GM23338 (cell line): Measurements from ENCODE around the gene ADGRD1. TPM values are rescaled to one million over a fixed set of nuclear protein-coding genes. Genes with fewer than 3 reads are reported as not detected.

ENCODE experiments used
- ATAC-seq: fragments of 200-7000 bp; cut with Tn5 transposase; 3 replicates; pipeline ENCODE4 v1.9.1; 2020
- DNase-seq: peaks from one replicate; pipeline ENCODE4 v3.0.0-alpha.2; 2015; ENCODE audit warnings: low spot score
- H2AFZ ChIP-seq: fragments of 200-600 bp; sonication (generic); 2 replicates; pipeline ENCODE4 v1.8.0; 2016; ENCODE audit warnings: antibody characterized with exemption, mild to moderate bottlenecking, moderate library complexity
- H3F3A ChIP-seq: fragments of 200-600 bp; sonication (generic); replicated peaks from 2 replicates; pipeline ENCODE4 v1.8.0; 2017; ENCODE audit warnings: antibody characterized with exemption, mixed run types, low read depth
- H3K27ac ChIP-seq: fragments of 200-600 bp; sonication (generic); 2 replicates; pipeline ENCODE4 v1.6.1; 2016; ENCODE audit warnings: low read depth
- H3K27me3 ChIP-seq: fragments of 200-600 bp; sonication (generic); 2 replicates; pipeline ENCODE4 v1.8.0; 2016; ENCODE audit warnings: mild to moderate bottlenecking, mixed run types, moderate library complexity; ENCODE audit not compliant: insufficient read depth
- H3K36me3 ChIP-seq: fragments of 200-600 bp; sonication (generic); 2 replicates; pipeline ENCODE4 v1.8.0; 2016; ENCODE audit warnings: mild to moderate bottlenecking; ENCODE audit not compliant: insufficient read depth
- H3K4me1 ChIP-seq: fragments of 200-600 bp; sonication (generic); 2 replicates; pipeline ENCODE4 v1.8.0; 2016; ENCODE audit warnings: mild to moderate bottlenecking, moderate library complexity; ENCODE audit not compliant: insufficient read depth
- H3K4me2 ChIP-seq: fragments of 200-600 bp; sonication (generic); 2 replicates; pipeline ENCODE4 v1.7.1; 2017; ENCODE audit warnings: mixed run types
- H3K4me3 ChIP-seq: fragments of 200-600 bp; sonication (generic); 2 replicates; pipeline ENCODE4 v1.6.1; 2016; ENCODE audit warnings: mixed run types
- H3K79me2 ChIP-seq: fragments of 200-600 bp; sonication (generic); replicated peaks from 2 replicates; pipeline ENCODE4 v1.8.0; 2017; ENCODE audit warnings: mild to moderate bottlenecking; ENCODE audit not compliant: insufficient read depth
- H3K9me2 ChIP-seq: fragments of 200-600 bp; sonication (generic); 2 replicates; pipeline ENCODE4 v1.8.0; 2017; ENCODE audit not compliant: insufficient read depth
- H4K20me1 ChIP-seq: fragments of 200-600 bp; sonication (generic); replicated peaks from 2 replicates; pipeline ENCODE4 v1.8.0; 2017; ENCODE audit warnings: mild to moderate bottlenecking; ENCODE audit not compliant: insufficient read depth
- H3K27ac Mint-ChIP-seq: 2 replicates; pipeline ENCODE4 v1.8.0; 2020; ENCODE audit warnings: inconsistent platforms, mild to moderate bottlenecking, moderate library complexity, mixed read lengths
- H3K27me3 Mint-ChIP-seq: 3 replicates; pipeline ENCODE4 v1.8.0; 2022; ENCODE audit warnings: low read depth, mild to moderate bottlenecking, moderate library complexity, mixed read lengths, inconsistent platforms; ENCODE audit not compliant: insufficient read depth, poor library complexity
- H3K36me3 Mint-ChIP-seq: 3 replicates; pipeline ENCODE4 v1.8.0; 2021; ENCODE audit warnings: low read depth, mild to moderate bottlenecking, inconsistent platforms, moderate library complexity, mixed read lengths
- H3K4me1 Mint-ChIP-seq: 3 replicates; pipeline ENCODE4 v1.8.0; 2020; ENCODE audit warnings: mild to moderate bottlenecking, inconsistent platforms, mixed read lengths
- H3K4me3 Mint-ChIP-seq: 3 replicates; pipeline ENCODE4 v1.8.0; 2021; ENCODE audit warnings: moderate library complexity, mild to moderate bottlenecking, inconsistent platforms, mixed read lengths
- H3K9me3 Mint-ChIP-seq: 3 replicates; pipeline ENCODE4 v1.8.0; 2020; ENCODE audit warnings: moderate library complexity, mild to moderate bottlenecking, inconsistent platforms, mixed read lengths
- CREB1 ChIP-seq: fragments of 250-450 bp; sonication (Bioruptor Pico); IDR thresholded peaks from 2 replicates; pipeline ENCODE4 v1.5.0; 2020; ENCODE audit warnings: low read depth, mild to moderate bottlenecking, moderate library complexity
- EZH2 ChIP-seq: fragments of 200-600 bp; sonication (generic); IDR thresholded peaks from one replicate; pipeline ENCODE4 v1.8.0; 2017; ENCODE audit warnings: antibody characterized with exemption, mild to moderate bottlenecking, low read depth; ENCODE audit not compliant: unreplicated experiment
- EZH2phosphoT487 ChIP-seq: fragments of 200-600 bp; sonication (generic); IDR thresholded peaks from one replicate; pipeline ENCODE4 v1.8.1; 2018; ENCODE audit warnings: antibody characterized with exemption; ENCODE audit not compliant: unreplicated experiment
- JUNB ChIP-seq: IDR thresholded peaks from one replicate; pipeline ENCODE4 v1.6.1; 2016; ENCODE audit warnings: antibody characterized with exemption; ENCODE audit not compliant: unreplicated experiment
- NANOG ChIP-seq: IDR thresholded peaks from 2 replicates; pipeline ENCODE4 v1.6.1; 2016; ENCODE audit warnings: antibody characterized with exemption, borderline replicate concordance
- POLR2AphosphoS5 ChIP-seq: IDR thresholded peaks from 2 replicates; pipeline ENCODE4 v1.6.1; 2016; ENCODE audit warnings: antibody characterized with exemption, low read depth
- STAT1 ChIP-seq: IDR thresholded peaks from one replicate; pipeline ENCODE4 v1.6.1; 2016; ENCODE audit warnings: antibody characterized with exemption; ENCODE audit not compliant: unreplicated experiment
- ZNF114 ChIP-seq: fragments of 250-450 bp; sonication (Bioruptor Pico); IDR thresholded peaks from 2 replicates; pipeline ENCODE4 v1.5.0; 2020; ENCODE audit warnings: mild to moderate bottlenecking, moderate library complexity
- ZNF331 ChIP-seq: fragments of 250-450 bp; sonication (Bioruptor Pico); IDR thresholded peaks from 2 replicates; pipeline ENCODE4 v1.5.0; 2020; ENCODE audit warnings: low read depth, mild to moderate bottlenecking, moderate library complexity
- polyA plus RNA-seq: library from polyadenylated mRNA; unstranded; fragments of >200 nt; fragmentation: Nextera tagmentation; extraction: Ambion mirVana; gene quantifications from 2 replicates; pipeline ENCODE4 v1.2.1, GENCODE V29; 2016
- total RNA-seq: library from RNA; depleted of rRNA; stranded (reverse); fragments of >200 nt; shearing (Covaris generic); gene quantifications from 2 replicates; pipeline ENCODE4 v1.2.3, GENCODE V29; 2014
- TF ChIP-seq, protein P1 (sequence below): IDR thresholded peaks from one replicate; pipeline ENCODE4 v1.6.1; 2018; ENCODE audit warnings: antibody characterized with exemption; ENCODE audit not compliant: unreplicated experiment
- TF ChIP-seq, protein P2 (sequence below): fragments of 250-450 bp; sonication (Bioruptor Pico); IDR thresholded peaks from 2 replicates; pipeline ENCODE4 v1.5.0; 2020; ENCODE audit warnings: mild to moderate bottlenecking, moderate library complexity
- TF ChIP-seq, protein P3 (sequence below): IDR thresholded peaks from 2 replicates; pipeline ENCODE4 v1.6.1; 2016; ENCODE audit warnings: antibody characterized with exemption
- TF ChIP-seq, protein P4 (sequence below), 2 experiments: fragments of 200-600 bp in 1 of 2; sonication (generic) in 1 of 2; conservative IDR thresholded peaks; 2 replicates each; pipeline versions ENCODE4 v1.5.1 to v1.6.1; 2016 to 2017; ENCODE audit warnings: antibody characterized with exemption in 2 of 2, low read depth in 2 of 2, mild to moderate bottlenecking in 2 of 2, moderate library complexity in 1 of 2

ADGRD1 gene
- total and polyA plus RNA-seq, 2 experiments from 2014 or later = 1.4 TPM; not detected in 1

DNA sequence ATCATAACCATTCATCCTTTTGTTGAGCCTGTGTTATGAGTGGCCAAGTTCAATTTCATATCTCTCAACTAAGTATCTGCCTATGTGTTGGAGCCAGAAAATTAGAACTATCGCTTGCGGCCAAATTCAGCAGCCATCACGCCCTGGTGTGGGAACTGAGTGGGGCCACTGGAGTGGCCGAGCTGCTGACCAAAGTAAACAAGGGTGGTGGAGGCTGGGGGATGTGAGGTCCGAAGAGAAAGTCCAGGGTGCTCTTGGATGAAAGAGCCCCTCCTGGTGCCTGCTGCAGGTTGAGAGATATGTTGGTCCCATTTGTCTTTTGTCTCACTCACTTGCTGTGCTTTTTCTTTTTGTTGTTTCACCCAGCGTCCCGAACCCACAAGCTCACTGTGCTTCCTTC lies 14.9 kb downstream of the ADGRD1 start:
- Mint-ChIP-seq H3K4me3 (no peak overlapping the region), H3K9me3 (no peaks in the 10 kb centered on the region), H3K27me3 (peaks cover 11% of the 10 kb centered on the region), H3K27ac (no peak overlapping the region), H3K4me1 (no peaks in the 10 kb centered on the region), H3K36me3 (no peaks in the 10 kb centered on the region)
- H3K27ac ChIP-seq = no peak overlapping the region
- H3K27me3 ChIP-seq = no peaks in the 10 kb centered on the region
- H3K4me1 ChIP-seq = no peaks in the 10 kb centered on the region
- H3K36me3 ChIP-seq = no peaks in the 10 kb centered on the region; the same call in 1 of the 2 replicates
- no peaks in the 10 kb centered on the region for H3K79me2 ChIP-seq
- H4K20me1 ChIP-seq = no peaks in the 10 kb centered on the region
- no peak for ATAC-seq
- no peak overlapping the region for H3K4me3 ChIP-seq
- DNase-seq = no peak
- TF ChIP-seq, protein P1, sequence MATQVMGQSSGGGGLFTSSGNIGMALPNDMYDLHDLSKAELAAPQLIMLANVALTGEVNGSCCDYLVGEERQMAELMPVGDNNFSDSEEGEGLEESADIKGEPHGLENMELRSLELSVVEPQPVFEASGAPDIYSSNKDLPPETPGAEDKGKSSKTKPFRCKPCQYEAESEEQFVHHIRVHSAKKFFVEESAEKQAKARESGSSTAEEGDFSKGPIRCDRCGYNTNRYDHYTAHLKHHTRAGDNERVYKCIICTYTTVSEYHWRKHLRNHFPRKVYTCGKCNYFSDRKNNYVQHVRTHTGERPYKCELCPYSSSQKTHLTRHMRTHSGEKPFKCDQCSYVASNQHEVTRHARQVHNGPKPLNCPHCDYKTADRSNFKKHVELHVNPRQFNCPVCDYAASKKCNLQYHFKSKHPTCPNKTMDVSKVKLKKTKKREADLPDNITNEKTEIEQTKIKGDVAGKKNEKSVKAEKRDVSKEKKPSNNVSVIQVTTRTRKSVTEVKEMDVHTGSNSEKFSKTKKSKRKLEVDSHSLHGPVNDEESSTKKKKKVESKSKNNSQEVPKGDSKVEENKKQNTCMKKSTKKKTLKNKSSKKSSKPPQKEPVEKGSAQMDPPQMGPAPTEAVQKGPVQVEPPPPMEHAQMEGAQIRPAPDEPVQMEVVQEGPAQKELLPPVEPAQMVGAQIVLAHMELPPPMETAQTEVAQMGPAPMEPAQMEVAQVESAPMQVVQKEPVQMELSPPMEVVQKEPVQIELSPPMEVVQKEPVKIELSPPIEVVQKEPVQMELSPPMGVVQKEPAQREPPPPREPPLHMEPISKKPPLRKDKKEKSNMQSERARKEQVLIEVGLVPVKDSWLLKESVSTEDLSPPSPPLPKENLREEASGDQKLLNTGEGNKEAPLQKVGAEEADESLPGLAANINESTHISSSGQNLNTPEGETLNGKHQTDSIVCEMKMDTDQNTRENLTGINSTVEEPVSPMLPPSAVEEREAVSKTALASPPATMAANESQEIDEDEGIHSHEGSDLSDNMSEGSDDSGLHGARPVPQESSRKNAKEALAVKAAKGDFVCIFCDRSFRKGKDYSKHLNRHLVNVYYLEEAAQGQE = no peak
- TF ChIP-seq STAT1 (no peak), EZH2phosphoT487 (no peak), ZNF331 (CRISPR knock-in tag) (no peak), POLR2AphosphoS5 (no peak), NANOG (no peak), ZNF114 (no peak), JUNB (no peak), EZH2 (no peak), CREB1 (CRISPR knock-in tag) (no peak)
- TF ChIP-seq, protein P2, sequence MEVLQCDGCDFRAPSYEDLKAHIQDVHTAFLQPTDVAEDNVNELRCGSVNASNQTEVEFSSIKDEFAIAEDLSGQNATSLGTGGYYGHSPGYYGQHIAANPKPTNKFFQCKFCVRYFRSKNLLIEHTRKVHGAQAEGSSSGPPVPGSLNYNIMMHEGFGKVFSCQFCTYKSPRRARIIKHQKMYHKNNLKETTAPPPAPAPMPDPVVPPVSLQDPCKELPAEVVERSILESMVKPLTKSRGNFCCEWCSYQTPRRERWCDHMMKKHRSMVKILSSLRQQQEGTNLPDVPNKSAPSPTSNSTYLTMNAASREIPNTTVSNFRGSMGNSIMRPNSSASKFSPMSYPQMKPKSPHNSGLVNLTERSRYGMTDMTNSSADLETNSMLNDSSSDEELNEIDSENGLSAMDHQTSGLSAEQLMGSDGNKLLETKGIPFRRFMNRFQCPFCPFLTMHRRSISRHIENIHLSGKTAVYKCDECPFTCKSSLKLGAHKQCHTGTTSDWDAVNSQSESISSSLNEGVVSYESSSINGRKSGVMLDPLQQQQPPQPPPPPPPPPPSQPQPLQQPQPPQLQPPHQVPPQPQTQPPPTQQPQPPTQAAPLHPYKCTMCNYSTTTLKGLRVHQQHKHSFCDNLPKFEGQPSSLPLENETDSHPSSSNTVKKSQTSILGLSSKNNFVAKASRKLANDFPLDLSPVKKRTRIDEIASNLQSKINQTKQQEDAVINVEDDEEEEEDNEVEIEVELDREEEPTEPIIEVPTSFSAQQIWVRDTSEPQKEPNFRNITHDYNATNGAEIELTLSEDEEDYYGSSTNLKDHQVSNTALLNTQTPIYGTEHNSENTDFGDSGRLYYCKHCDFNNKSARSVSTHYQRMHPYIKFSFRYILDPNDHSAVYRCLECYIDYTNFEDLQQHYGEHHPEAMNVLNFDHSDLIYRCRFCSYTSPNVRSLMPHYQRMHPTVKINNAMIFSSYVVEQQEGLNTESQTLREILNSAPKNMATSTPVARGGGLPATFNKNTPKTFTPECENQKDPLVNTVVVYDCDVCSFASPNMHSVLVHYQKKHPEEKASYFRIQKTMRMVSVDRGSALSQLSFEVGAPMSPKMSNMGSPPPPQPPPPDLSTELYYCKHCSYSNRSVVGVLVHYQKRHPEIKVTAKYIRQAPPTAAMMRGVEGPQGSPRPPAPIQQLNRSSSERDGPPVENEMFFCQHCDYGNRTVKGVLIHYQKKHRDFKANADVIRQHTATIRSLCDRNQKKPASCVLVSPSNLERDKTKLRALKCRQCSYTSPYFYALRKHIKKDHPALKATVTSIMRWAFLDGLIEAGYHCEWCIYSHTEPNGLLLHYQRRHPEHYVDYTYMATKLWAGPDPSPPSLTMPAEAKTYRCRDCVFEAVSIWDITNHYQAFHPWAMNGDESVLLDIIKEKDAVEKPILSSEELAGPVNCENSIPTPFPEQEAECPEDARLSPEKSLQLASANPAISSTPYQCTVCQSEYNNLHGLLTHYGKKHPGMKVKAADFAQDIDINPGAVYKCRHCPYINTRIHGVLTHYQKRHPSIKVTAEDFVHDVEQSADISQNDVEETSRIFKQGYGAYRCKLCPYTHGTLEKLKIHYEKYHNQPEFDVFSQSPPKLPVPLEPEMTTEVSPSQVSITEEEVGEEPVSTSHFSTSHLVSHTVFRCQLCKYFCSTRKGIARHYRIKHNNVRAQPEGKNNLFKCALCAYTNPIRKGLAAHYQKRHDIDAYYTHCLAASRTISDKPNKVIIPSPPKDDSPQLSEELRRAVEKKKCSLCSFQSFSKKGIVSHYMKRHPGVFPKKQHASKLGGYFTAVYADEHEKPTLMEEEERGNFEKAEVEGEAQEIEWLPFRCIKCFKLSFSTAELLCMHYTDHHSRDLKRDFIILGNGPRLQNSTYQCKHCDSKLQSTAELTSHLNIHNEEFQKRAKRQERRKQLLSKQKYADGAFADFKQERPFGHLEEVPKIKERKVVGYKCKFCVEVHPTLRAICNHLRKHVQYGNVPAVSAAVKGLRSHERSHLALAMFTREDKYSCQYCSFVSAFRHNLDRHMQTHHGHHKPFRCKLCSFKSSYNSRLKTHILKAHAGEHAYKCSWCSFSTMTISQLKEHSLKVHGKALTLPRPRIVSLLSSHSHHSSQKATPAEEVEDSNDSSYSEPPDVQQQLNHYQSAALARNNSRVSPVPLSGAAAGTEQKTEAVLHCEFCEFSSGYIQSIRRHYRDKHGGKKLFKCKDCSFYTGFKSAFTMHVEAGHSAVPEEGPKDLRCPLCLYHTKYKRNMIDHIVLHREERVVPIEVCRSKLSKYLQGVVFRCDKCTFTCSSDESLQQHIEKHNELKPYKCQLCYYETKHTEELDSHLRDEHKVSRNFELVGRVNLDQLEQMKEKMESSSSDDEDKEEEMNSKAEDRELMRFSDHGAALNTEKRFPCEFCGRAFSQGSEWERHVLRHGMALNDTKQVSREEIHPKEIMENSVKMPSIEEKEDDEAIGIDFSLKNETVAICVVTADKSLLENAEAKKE (CRISPR knock-in tag) = no peak
- TF ChIP-seq, protein P3, sequence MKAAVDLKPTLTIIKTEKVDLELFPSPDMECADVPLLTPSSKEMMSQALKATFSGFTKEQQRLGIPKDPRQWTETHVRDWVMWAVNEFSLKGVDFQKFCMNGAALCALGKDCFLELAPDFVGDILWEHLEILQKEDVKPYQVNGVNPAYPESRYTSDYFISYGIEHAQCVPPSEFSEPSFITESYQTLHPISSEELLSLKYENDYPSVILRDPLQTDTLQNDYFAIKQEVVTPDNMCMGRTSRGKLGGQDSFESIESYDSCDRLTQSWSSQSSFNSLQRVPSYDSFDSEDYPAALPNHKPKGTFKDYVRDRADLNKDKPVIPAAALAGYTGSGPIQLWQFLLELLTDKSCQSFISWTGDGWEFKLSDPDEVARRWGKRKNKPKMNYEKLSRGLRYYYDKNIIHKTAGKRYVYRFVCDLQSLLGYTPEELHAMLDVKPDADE = no peak
- TF ChIP-seq, protein P4, sequence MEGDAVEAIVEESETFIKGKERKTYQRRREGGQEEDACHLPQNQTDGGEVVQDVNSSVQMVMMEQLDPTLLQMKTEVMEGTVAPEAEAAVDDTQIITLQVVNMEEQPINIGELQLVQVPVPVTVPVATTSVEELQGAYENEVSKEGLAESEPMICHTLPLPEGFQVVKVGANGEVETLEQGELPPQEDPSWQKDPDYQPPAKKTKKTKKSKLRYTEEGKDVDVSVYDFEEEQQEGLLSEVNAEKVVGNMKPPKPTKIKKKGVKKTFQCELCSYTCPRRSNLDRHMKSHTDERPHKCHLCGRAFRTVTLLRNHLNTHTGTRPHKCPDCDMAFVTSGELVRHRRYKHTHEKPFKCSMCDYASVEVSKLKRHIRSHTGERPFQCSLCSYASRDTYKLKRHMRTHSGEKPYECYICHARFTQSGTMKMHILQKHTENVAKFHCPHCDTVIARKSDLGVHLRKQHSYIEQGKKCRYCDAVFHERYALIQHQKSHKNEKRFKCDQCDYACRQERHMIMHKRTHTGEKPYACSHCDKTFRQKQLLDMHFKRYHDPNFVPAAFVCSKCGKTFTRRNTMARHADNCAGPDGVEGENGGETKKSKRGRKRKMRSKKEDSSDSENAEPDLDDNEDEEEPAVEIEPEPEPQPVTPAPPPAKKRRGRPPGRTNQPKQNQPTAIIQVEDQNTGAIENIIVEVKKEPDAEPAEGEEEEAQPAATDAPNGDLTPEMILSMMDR (conservative IDR thresholded peaks at IDR 0.05; ENCODE audit: low read depth in 2 of 2) = no peak
- H3K9me2 ChIP-seq = no peaks in the 10 kb centered on the region
- no peaks in the 10 kb centered on the region for H3F3A ChIP-seq
- H3K4me2 ChIP-seq = no peak overlapping the region
- no peak overlapping the region for H2AFZ ChIP-seq
